ENCODE data around the gene NPY5R. TPM values are rescaled to one million over a fixed set of nuclear protein-coding genes. Genes with fewer than 3 reads are reported as not detected.

The NPY5R gene
- total and polyA plus RNA-seq, 2 donors (not counting 3 experiments of a cell fraction or from before 2014, with no cell fraction given), result not detected

DNA sequence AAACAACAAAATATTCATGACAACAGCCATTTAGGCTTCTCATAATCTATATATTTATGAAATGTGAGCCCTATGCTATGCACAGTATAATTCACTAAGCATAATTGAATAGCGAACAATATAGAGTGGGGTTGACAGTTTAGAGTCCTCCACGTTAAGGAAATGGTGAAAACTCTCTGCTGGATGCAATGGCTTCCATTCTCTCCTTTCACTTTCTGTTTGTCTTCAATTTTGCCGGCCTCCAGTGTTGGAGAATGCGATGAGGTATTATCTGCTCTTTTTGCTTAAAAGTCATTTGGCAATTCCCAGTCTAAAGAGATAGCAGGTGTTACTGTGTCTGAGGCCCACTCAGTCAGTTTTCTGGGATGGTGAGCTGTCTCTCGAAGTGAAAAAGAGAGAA, 52.1 kb downstream of the NPY5R start:
- Histone ChIP-seq H3K27ac (ENCODE audit: insufficient read depth, low read depth, low read length) (no peak overlapping the region), H3K9me3 (replicated peaks; ENCODE audit: control insufficient read depth, insufficient read depth, low read length) (no peaks in the 10 kb centered on the region), H3K4me2 (ENCODE audit: insufficient read depth, low read length) (no peak overlapping the region), H3K36me3 (ENCODE audit: control insufficient read depth in 2 of 2, extremely low read depth in 1 of 2, insufficient read depth in 2 of 2, low read length in 2 of 2) (no peaks in the 10 kb centered on the region), H3K27me3 (ENCODE audit: control insufficient read depth in 2 of 2, insufficient read depth in 2 of 2, low read length in 2 of 2) (no peaks in the 10 kb centered on the region), H3K4me1 (ENCODE audit: control insufficient read depth, extremely low read depth, insufficient read depth, low read length) (no peaks in the 10 kb centered on the region), H3K9me1 (replicated peaks; ENCODE audit: control insufficient read depth, extremely low read depth, insufficient read depth, low read length) (no peaks in the 10 kb centered on the region), H4K20me1 (replicated peaks; ENCODE audit: control insufficient read depth, extremely low read depth, insufficient read depth, low read length) (no peaks in the 10 kb centered on the region), H2AFZ (ENCODE audit: low read depth, low read length) (no peak overlapping the region), H3K4me3 (replicated peaks in 1 of 3; ENCODE audit: insufficient read depth in 1 of 3, low read depth in 1 of 3, low read length in 3 of 3) (no peak overlapping the region), H3K9ac (replicated peaks; ENCODE audit: extremely low read depth, insufficient read depth, low read length) (no peak overlapping the region), H3K79me2 (ENCODE audit: control insufficient read depth, insufficient read depth, low read length) (no peaks in the 10 kb centered on the region)
- intact Hi-C loops (cut with micrococcal nuclease), result no loop called here
- TF ChIP-seq EZH2 (IDR thresholded peaks at IDR 0.05; ENCODE audit: borderline replicate concordance, low read depth, low read length, severe bottlenecking) (no peak), POLR2AphosphoS5 (IDR thresholded peaks at IDR 0.05; ENCODE audit: insufficient read depth, low read depth, low read length) (no peak), GATA2 (IDR thresholded peaks at IDR 0.05; ENCODE audit: insufficient read depth, insufficient read length, low read depth, low read length) (no peak)
- FAIRE-seq, result no peak
- CTCF ChIA-PET, result no interaction called here
- DNase-seq (ENCODE audit: low read depth, low spot score), result no peak
- POLR2A ChIA-PET, result no interaction called here
- dilution Hi-C loops (cut with MboI; ENCODE audit: extremely low pct_ligation_motif_present, low sequenced_read_pairs), result no loop called here
- BruUV-seq (replicated peaks), result no TSS peak

GRCh38 chr4:163398238-163398637, 54.5 kb downstream of the NPY5R start:
- Histone ChIP-seq H3K4me1 (ENCODE audit: control insufficient read depth, extremely low read depth, insufficient read depth, low read length) (no peaks in the 10 kb centered on the region), H3K27me3 (ENCODE audit: control insufficient read depth in 2 of 2, insufficient read depth in 2 of 2, low read length in 2 of 2) (no peaks in the 10 kb centered on the region), H4K20me1 (replicated peaks; ENCODE audit: control insufficient read depth, extremely low read depth, insufficient read depth, low read length) (no peaks in the 10 kb centered on the region), H3K9ac (replicated peaks; ENCODE audit: extremely low read depth, insufficient read depth, low read length) (no peak overlapping the region), H3K4me2 (ENCODE audit: insufficient read depth, low read length) (no peak overlapping the region), H3K9me3 (replicated peaks; ENCODE audit: control insufficient read depth, insufficient read depth, low read length) (no peaks in the 10 kb centered on the region), H3K9me1 (replicated peaks; ENCODE audit: control insufficient read depth, extremely low read depth, insufficient read depth, low read length) (no peaks in the 10 kb centered on the region), H3K4me3 (replicated peaks in 1 of 3; ENCODE audit: insufficient read depth in 1 of 3, low read depth in 1 of 3, low read length in 3 of 3) (no peak overlapping the region), H3K36me3 (ENCODE audit: control insufficient read depth in 2 of 2, extremely low read depth in 1 of 2, insufficient read depth in 2 of 2, low read length in 2 of 2) (no peaks in the 10 kb centered on the region), H3K79me2 (ENCODE audit: control insufficient read depth, insufficient read depth, low read length) (no peaks in the 10 kb centered on the region), H2AFZ (ENCODE audit: low read depth, low read length) (no peak overlapping the region), H3K27ac (ENCODE audit: insufficient read depth, low read depth, low read length) (no peak overlapping the region)
- intact Hi-C loops (cut with micrococcal nuclease), result no loop called here
- DNase-seq (ENCODE audit: low read depth, low spot score) (no peak), FAIRE-seq (no peak)
- dilution Hi-C loops (cut with MboI; ENCODE audit: extremely low pct_ligation_motif_present, low sequenced_read_pairs), result no loop called here
- ChIA-PET POLR2A (no interaction called here), CTCF (no interaction called here)
- BruUV-seq (replicated peaks), result no TSS peak
- TF ChIP-seq POLR2AphosphoS5 (IDR thresholded peaks at IDR 0.05; ENCODE audit: insufficient read depth, low read depth, low read length) (no peak), JUN (IDR thresholded peaks at IDR 0.05; ENCODE audit: borderline replicate concordance, insufficient read depth, insufficient read length, low read depth) (no peak), POLR2A (IDR thresholded peaks at IDR 0.05; ENCODE audit: low read depth, low read length) (no peak), GATA2 (IDR thresholded peaks at IDR 0.05; ENCODE audit: insufficient read depth, insufficient read length, low read depth, low read length) (no peak), FOS (IDR thresholded peaks at IDR 0.05; ENCODE audit: borderline replicate concordance, insufficient read depth, low read length) (no peak), EZH2 (IDR thresholded peaks at IDR 0.05; ENCODE audit: borderline replicate concordance, low read depth, low read length, severe bottlenecking) (no peak), MYC (IDR thresholded peaks at IDR 0.05; ENCODE audit: low read depth, low read length) (no peak), CTCF (IDR thresholded peaks at IDR 0.05; ENCODE audit: extremely low read depth in 1 of 2, insufficient read depth in 1 of 2, low read depth in 1 of 2, low read length in 2 of 2) (no peak)
- TF ChIP-seq, protein P1, sequence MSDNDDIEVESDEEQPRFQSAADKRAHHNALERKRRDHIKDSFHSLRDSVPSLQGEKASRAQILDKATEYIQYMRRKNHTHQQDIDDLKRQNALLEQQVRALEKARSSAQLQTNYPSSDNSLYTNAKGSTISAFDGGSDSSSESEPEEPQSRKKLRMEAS (IDR thresholded peaks at IDR 0.05; ENCODE audit: insufficient read depth, insufficient read length), result no peak
